Femur (tissue), 1 donor: ENCODE data around the gene PWWP2B.

Experiments used
- DNase-seq: peaks from one replicate; pipeline ENCODE4 v3.0.0-alpha.2; 2017

PWWP2B gene

DNA sequence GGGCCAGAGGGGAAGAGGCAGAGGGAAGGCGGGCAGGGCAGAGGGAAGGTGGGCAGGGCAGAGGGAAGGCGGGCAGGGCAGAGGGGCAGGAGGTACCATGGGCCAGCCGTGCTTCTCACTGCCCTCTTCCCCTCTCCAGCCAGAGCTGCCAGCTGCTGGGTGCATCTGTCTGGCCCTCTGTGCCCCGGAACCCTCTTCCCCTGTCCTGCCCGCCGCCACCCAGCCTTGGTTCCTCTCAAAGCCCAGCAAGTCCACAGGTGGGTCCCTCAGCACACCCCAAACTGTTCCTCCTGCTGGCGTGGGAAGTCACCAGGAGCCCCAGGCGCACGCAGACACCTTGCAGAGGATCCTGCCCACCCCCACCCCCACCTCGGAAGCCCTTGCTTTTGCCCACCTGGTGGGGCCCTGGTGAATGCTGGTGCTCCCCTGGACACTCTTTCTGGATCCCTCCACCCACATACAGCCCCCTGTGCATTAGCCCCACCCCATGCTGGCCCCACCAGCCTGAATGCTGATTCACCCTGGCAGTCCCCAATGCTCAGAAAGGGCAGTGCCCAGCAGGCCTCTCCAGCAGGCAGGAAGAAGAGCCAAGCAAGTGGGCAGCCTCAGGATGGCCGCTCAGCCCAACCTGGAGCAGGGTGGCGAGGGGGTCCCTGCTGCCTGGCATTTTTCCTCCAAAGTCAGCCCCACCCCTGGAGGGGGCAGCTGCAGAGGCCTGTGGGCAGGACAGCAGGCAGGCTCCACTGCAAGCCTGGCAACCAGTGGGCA lies 1.9 kb upstream of the PWWP2B start:
- DNase-seq = no peak

DNA sequence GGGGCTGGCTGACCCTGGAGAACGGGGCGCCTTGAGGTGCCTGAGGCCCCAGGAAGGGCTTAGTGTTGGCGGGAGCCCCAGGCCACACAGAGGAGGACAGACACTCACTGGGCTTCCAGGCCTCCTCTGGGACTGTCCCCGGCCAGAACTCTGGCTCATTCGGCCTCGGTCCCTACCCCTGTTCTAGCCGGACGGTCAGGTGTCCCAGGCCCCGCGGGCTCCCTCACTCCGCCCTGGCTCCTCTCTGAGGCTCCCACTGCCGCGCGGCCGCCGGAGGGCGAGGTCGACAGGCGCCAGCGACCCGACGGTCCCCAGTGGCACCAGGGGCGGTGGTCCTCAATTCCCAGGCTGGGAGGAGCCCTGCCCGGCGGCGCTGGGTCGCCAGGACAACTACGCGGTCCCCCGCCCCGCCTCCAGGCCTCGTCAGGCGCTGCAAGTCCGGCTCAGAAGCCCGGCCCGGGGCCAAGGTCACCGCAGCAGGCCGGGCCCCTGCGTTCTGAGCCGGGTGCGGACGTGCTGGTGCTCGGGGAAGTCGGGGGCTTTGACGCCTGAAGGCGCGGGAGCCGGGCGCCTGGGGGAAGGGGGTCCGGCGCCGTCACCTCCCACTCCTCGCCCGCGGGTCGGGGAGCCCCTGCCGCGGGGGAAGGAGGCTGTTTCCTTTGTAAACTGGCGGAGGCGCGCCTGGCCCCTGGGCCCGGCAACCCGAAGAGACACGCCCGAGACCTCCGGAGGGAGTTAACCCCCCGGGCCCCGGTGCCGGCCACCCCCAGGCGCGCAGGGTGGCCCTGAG lies 1.1 kb upstream of the PWWP2B start:
- peak; percentile 76 for DNase-seq

DNA sequence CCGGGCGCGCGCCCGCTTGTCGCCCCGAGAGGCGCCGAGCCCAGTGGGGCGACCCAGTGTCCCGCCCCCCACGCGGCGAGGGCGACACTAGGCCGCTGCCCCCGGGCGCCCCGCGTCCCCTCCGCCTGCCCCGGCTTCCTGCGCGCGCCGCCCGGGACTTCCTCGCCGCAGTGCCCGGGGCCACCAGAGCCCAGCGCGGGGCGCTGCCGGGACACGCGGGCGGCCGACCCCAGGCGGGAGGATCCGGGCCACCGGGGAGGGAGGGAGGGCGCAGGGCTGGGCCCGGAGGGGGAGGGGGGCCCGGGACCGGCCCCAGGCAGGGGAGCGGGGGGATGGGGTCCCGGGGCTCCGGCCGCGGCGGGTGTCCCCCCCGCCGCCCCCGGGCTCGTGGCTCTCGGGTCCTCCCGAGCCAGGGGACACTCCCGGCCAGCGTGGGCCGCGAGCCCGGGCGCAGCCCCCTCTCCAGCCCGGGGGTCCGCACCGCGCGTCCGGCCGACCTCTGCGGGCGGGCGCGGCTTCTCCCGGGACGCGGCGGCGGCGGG lies 435 bp upstream of the PWWP2B start:
- peak; percentile 71 for DNase-seq

DNA sequence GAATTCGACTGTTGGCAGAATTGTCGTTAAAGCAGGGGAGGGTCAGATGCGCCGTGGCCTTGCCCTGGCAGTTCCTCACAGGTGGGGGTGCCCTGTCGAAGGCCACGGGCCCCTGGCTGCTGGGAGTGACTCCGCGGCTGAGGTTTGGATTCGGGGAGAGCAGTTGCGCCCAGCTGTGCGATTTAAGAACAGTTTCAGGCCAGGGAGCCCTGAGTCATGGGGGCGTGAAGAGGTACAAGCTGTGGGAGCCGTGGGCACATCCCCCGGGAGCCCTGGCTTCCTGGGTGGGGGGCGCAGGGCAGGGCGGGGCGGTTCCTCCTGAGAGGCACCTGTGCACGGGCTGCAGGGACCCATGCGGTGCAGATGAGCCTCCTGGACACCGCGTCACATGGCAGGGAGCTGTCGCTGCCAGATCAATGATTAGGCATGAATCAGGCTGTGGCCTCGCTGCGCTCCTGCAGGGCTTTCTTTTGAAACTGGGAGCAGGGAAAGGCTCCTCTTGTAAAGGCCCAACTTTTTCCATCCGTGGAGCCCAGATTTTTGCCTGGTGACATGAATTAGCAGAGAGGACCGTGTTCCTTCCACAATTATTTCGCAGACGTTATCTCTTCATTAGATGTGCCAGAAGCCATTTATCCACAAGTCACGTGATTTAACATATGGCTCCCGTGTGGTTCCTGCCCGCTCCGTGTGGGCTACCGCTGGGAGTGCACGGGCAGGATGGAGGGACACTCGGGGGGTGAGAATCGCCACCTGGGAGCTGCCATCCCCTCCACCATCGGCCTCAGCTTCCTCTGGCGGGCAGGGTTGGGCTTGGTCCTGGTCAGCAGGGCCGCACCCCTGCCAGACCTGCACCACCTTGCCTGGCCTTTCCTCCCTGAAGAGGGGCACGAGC lies 918 bp downstream of the PWWP2B start:
- peak; percentile 55 for DNase-seq

DNA sequence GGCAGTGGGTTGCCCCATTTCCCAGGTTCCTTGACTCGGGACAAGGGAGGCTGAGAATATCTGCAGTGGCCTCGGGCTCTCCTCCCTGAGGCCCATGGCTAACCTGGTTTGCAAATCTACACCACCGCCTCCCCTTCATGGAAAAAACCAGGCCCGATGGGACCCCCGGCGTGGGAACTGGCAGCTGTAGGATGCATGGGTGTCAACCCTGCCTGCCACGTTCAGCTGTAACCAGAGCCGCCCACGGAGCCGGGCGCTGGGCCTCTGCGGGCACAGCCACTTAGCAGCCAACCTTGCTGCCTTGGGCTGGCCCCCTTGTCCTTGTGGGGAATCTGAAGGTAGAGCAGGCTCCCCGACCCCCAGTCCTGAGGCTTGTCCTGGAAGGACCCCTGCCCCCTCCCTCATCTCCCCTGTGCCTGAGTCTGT lies 1.6 kb downstream of the PWWP2B start:
- DNase-seq = no peak

GRCh38 chr10:132399117-132400035 lies 2.4 kb downstream of the PWWP2B start:
- no peak for DNase-seq

- no peak for DNase-seq
Measured at GRCh38 chr10:132400041-132400546, 3.1 kb downstream of the PWWP2B start.

DNA sequence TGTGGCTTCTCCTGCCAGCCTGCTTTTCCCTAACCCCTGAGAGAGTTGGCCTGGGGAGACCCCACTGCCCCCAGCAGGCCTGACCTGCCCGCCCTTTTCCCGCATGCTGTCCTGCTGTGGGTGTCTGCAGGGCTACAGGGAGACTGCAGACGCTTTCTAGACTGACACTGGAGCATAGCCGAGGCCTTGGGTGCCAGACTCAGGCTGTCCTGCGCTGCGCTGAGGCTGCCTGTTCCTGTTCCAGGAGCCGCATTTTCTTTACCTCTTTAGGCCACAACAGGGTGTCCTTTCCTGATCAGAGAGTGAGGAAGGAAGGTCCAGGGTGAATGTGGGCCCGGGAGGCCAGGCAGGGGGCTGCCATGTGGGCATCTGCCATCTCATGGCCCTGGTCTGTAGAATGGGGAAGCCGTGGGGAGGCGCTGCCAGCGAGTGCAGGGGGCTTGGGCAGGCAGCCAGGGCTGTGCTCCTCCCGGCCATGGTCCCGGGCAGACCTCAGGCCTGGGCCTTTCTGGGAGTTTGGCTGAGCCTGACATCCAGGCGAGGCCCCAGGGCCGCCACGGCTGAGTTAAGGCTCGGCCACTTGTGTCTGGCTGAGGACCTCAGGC lies 3.6 kb downstream of the PWWP2B start:
- DNase-seq = no peak

DNA sequence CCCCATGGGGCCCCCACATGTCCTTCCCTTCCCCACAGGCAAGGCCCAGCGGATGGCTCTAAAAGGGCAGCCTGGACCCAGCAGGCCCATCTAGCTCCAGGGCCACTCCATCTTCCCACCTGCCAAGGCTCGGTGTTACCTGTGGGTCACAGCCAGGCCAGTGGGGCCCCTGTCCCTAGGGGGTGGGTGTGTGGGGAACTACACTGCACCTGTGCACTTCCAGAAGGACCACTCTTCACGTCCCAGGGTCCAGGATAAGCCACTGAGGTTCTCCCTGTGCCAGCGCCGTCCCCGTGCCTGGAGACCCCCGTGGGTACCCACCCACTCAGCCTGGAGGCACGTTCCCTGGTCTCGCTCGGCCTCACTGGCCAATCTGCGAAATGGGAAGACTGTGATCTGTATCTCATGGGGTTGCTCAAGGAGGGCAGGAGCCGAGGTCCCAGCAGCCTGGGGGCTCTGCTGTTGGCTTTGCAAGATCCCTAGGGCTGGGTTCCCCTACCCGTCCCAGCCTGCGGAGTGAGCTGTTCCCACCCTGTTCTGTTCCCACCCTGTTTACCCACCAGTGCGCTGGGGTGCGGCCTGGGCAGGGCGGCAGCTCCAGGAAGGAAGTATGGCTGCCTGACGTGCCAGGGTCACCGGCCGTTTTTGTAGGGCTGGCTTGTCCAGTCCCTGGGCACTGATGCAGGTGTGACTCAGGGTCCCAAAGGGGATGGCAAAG lies 4.6 kb downstream of the PWWP2B start:
- DNase-seq = no peak

- DNase-seq = no peak
Measured at GRCh38 chr10:132402781-132403241, 5.8 kb downstream of the PWWP2B start.

DNA sequence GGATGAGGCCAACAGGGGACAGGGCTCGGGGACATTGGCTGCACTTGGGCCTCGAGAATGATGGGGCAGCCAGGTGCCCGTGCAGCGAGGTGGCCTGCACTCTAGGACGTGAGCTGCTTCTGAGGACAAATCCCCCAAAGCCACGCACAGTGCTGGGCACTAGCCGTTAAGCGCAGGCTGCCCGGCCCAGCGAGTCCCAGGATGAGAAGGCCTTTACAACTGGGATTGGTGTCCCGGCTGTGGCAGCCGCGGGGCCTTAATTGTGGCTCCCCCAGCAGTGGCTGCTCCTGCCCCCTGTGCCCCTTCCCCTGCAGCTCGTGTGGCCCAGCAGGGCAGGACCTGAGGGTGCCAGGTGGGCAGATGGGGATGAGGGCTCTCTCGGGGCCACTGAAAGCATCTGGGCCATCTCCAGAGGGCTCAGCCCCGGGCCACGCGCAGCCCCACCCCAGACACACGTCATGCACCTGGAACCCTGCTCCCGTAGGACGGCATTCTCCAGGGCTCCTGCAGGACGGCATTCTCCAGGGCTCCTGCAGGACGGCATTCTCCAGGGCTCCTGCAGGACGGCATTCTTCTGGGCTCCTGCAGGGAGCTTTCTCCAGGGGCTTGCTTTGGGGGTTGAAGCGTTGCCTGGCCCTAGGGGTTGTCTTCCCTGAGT lies 6.6 kb downstream of the PWWP2B start:
- no peak for DNase-seq

GRCh38 chr10:132404169-132404880 lies 7.3 kb downstream of the PWWP2B start:
- no peak for DNase-seq

- DNase-seq = no peak
Measured at GRCh38 chr10:132404911-132405462, 8.0 kb downstream of the PWWP2B start.

GRCh38 chr10:132405463-132405991 lies 8.5 kb downstream of the PWWP2B start:
- DNase-seq = no peak

- no peak for DNase-seq
Measured at GRCh38 chr10:132406181-132406580, 9.2 kb downstream of the PWWP2B start.

GRCh38 chr10:132406750-132407149 lies 9.8 kb downstream of the PWWP2B start:
- no peak for DNase-seq

DNA sequence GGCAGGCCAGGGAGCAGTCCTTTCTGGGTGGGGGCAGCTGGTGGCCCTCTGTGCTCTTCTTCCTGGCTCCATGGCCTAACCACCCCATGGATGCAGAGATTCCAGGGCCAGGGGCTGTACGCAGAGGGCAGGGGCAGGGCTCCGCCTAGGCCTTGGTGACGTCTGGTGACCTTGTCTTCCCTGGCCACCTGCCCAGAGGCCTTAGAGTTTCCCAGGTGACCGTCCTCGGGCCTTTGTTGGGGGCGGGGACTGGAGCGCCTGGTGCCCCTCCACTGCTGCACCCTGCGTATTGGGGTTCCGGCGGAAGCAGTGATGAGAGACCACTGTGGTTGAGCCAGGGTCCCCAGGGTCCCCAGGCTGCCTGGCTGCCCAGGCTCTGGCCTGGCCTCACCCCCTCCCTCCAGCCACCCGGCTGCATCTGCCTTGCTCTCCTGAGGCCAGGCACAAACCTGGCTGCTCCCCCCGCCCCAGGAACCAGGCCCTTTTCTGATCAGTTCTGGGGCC lies 10.3 kb downstream of the PWWP2B start:
- no peak for DNase-seq

- peak; percentile 65 for DNase-seq
Measured at GRCh38 chr10:132407846-132408278, 10.9 kb downstream of the PWWP2B start.
